ENCODE data around the gene TTC9C. TPM values are rescaled to one million over a fixed set of nuclear protein-coding genes. Genes with fewer than 3 reads are reported as not detected.
A peak's percentile ranks its signal among the peaks of the same experiment; 100 is the strongest.

The TTC9C gene
- total RNA-seq, 1 experiment from 2014 or later = 48.7 TPM

DNA sequence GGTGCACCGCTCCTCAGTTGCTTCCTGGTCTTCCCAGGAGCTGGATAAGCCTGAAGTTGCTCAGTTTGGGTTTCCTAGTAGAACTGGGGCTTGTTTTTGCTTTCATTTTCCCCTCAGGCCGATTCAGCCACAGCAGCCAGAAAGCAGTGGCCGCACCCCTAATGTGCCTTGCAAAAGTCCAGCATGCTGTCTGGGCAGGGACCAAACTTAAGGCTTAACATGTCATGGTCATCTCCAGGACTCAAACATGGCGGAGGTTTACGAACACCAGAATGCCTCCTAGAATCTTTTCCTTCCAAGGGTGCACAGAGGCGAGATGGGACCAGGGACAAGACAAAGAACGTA lies 18.3 kb upstream of the TTC9C start (continued):
- TF ChIP-seq, protein P1, sequence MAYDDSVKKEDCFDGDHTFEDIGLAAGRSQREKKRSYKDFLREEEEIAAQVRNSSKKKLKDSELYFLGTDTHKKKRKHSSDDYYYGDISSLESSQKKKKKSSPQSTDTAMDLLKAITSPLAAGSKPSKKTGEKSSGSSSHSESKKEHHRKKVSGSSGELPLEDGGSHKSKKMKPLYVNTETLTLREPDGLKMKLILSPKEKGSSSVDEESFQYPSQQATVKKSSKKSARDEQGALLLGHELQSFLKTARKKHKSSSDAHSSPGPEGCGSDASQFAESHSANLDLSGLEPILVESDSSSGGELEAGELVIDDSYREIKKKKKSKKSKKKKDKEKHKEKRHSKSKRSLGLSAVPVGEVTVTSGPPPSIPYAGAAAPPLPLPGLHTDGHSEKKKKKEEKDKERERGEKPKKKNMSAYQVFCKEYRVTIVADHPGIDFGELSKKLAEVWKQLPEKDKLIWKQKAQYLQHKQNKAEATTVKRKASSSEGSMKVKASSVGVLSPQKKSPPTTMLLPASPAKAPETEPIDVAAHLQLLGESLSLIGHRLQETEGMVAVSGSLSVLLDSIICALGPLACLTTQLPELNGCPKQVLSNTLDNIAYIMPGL (CRISPR knock-in tag; IDR thresholded peaks at IDR 0.05) = 0 out of 2 replicates have a peak, but pooled peaks have one; percentile 26
- no peak for TF ChIP-seq SP1 (CRISPR knock-in tag; conservative IDR thresholded peaks at IDR 0.05)

DNA sequence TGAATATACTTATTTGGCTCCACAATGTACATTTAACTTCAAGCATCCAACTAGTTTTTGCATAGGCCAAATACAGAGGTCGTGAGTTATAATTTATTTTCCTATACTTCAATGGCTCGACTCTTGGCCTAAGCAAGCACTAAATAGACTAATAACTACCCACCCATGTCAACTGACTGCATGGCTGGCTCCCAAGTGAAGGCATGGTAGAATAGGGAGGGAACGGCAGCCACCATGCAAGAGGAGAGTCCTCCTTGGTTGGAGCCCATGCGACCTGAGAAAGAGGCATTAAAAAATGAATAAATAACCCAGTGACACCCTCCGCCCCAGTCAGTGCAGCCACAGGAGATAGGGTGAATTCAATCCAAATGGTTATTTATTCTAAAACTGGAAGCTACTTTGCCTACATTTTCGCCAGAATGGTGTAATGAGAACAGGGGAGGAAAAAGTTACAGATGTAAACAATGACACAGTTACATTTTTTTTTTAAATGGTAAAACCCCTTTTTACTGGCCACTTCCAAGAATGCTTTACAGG lies 15.9 kb upstream of the TTC9C start:
- peak overlapping the region; percentile 23; the same call in 1 of the 2 replicates for H3K27ac Mint-ChIP-seq
- ATAC-seq = no peak
- H3K4me1 Mint-ChIP-seq = peaks cover 48% of the 10 kb centered on the region
- peaks cover 60% of the 10 kb centered on the region for H3K36me3 Mint-ChIP-seq
- ChIA-PET POLR2A (no interaction called here), CTCF (no interaction called here)
- H3K27me3 Mint-ChIP-seq (ENCODE audit: low read depth) = no peaks in the 10 kb centered on the region
- no peaks in the 10 kb centered on the region for H3K9me3 Mint-ChIP-seq
- no peak for DNase-seq (ENCODE audit: low spot score)
- no peak overlapping the region for H3K4me3 Mint-ChIP-seq
- TF ChIP-seq TP53 (CRISPR knock-in tag; IDR thresholded peaks at IDR 0.05) (no peak), MYBL2 (CRISPR knock-in tag; IDR thresholded peaks at IDR 0.05) (no peak), OVOL2 (CRISPR knock-in tag; IDR thresholded peaks at IDR 0.05; ENCODE audit: borderline replicate concordance) (no peak), ZNF263 (CRISPR knock-in tag; IDR thresholded peaks at IDR 0.05; ENCODE audit: low read depth) (no peak), GABPB1 (CRISPR knock-in tag; IDR thresholded peaks at IDR 0.05) (no peak), ESRRA (CRISPR knock-in tag; IDR thresholded peaks at IDR 0.05; ENCODE audit: borderline replicate concordance) (no peak), ZNF416 (CRISPR knock-in tag; IDR thresholded peaks at IDR 0.05) (no peak)
- TF ChIP-seq, protein P2, sequence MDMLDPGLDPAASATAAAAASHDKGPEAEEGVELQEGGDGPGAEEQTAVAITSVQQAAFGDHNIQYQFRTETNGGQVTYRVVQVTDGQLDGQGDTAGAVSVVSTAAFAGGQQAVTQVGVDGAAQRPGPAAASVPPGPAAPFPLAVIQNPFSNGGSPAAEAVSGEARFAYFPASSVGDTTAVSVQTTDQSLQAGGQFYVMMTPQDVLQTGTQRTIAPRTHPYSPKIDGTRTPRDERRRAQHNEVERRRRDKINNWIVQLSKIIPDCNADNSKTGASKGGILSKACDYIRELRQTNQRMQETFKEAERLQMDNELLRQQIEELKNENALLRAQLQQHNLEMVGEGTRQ (CRISPR knock-in tag; IDR thresholded peaks at IDR 0.05) = no peak
- TF ChIP-seq, protein P3, sequence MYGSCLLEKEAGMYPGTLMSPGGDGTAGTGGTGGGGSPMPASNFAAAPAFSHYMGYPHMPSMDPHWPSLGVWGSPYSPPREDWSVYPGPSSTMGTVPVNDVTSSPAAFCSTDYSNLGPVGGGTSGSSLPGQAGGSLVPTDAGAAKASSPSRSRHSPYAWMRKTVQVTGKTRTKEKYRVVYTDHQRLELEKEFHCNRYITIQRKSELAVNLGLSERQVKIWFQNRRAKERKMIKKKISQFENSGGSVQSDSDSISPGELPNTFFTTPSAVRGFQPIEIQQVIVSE (CRISPR knock-in tag; IDR thresholded peaks at IDR 0.05; ENCODE audit: borderline replicate concordance) = no peak
- TF ChIP-seq, protein P4, sequence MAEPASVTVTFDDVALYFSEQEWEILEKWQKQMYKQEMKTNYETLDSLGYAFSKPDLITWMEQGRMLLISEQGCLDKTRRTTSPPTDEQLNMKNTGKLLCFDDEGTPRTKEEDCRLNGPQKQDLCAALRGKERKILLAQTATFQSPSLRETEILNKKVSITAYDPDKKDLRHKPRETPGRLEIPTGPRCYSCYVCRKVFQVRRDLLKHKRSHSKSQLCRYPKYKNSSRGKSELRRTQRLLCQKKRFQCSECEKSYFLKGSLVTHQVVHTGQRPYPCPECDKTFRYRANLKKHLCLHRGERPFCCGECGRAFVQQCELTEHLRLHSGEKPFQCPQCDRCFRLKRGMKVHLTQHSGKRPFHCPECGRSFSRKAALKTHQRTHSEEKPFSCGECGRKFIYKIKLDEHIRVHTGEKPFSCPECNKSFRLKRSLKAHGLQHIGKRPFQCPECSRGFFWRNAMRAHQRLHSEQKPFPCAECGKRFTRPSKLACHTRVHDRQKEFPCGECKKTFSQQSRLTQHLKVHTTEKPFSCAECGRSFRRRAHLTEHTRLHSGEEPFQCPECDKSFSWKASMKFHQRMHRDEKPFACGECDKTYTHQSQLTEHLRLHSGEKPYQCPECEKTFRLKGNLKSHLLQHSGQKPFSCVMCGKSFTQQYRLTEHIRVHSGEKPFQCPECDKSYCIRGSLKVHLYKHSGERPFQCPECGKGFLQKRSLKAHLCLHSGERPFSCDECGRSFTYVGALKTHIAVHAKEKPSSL (CRISPR knock-in tag; conservative IDR thresholded peaks at IDR 0.05) = no peak
- TF ChIP-seq, protein P5, sequence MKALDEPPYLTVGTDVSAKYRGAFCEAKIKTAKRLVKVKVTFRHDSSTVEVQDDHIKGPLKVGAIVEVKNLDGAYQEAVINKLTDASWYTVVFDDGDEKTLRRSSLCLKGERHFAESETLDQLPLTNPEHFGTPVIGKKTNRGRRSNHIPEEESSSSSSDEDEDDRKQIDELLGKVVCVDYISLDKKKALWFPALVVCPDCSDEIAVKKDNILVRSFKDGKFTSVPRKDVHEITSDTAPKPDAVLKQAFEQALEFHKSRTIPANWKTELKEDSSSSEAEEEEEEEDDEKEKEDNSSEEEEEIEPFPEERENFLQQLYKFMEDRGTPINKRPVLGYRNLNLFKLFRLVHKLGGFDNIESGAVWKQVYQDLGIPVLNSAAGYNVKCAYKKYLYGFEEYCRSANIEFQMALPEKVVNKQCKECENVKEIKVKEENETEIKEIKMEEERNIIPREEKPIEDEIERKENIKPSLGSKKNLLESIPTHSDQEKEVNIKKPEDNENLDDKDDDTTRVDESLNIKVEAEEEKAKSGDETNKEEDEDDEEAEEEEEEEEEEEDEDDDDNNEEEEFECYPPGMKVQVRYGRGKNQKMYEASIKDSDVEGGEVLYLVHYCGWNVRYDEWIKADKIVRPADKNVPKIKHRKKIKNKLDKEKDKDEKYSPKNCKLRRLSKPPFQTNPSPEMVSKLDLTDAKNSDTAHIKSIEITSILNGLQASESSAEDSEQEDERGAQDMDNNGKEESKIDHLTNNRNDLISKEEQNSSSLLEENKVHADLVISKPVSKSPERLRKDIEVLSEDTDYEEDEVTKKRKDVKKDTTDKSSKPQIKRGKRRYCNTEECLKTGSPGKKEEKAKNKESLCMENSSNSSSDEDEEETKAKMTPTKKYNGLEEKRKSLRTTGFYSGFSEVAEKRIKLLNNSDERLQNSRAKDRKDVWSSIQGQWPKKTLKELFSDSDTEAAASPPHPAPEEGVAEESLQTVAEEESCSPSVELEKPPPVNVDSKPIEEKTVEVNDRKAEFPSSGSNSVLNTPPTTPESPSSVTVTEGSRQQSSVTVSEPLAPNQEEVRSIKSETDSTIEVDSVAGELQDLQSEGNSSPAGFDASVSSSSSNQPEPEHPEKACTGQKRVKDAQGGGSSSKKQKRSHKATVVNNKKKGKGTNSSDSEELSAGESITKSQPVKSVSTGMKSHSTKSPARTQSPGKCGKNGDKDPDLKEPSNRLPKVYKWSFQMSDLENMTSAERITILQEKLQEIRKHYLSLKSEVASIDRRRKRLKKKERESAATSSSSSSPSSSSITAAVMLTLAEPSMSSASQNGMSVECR (CRISPR knock-in tag; IDR thresholded peaks at IDR 0.05; ENCODE audit: borderline replicate concordance) = no peak
- TF ChIP-seq, protein P6, sequence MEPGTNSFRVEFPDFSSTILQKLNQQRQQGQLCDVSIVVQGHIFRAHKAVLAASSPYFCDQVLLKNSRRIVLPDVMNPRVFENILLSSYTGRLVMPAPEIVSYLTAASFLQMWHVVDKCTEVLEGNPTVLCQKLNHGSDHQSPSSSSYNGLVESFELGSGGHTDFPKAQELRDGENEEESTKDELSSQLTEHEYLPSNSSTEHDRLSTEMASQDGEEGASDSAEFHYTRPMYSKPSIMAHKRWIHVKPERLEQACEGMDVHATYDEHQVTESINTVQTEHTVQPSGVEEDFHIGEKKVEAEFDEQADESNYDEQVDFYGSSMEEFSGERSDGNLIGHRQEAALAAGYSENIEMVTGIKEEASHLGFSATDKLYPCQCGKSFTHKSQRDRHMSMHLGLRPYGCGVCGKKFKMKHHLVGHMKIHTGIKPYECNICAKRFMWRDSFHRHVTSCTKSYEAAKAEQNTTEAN (CRISPR knock-in tag; IDR thresholded peaks at IDR 0.05) = no peak
- TF ChIP-seq, protein P7, sequence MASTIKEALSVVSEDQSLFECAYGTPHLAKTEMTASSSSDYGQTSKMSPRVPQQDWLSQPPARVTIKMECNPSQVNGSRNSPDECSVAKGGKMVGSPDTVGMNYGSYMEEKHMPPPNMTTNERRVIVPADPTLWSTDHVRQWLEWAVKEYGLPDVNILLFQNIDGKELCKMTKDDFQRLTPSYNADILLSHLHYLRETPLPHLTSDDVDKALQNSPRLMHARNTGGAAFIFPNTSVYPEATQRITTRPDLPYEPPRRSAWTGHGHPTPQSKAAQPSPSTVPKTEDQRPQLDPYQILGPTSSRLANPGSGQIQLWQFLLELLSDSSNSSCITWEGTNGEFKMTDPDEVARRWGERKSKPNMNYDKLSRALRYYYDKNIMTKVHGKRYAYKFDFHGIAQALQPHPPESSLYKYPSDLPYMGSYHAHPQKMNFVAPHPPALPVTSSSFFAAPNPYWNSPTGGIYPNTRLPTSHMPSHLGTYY (CRISPR knock-in tag; IDR thresholded peaks at IDR 0.05) = no peak
- TF ChIP-seq, protein P8, sequence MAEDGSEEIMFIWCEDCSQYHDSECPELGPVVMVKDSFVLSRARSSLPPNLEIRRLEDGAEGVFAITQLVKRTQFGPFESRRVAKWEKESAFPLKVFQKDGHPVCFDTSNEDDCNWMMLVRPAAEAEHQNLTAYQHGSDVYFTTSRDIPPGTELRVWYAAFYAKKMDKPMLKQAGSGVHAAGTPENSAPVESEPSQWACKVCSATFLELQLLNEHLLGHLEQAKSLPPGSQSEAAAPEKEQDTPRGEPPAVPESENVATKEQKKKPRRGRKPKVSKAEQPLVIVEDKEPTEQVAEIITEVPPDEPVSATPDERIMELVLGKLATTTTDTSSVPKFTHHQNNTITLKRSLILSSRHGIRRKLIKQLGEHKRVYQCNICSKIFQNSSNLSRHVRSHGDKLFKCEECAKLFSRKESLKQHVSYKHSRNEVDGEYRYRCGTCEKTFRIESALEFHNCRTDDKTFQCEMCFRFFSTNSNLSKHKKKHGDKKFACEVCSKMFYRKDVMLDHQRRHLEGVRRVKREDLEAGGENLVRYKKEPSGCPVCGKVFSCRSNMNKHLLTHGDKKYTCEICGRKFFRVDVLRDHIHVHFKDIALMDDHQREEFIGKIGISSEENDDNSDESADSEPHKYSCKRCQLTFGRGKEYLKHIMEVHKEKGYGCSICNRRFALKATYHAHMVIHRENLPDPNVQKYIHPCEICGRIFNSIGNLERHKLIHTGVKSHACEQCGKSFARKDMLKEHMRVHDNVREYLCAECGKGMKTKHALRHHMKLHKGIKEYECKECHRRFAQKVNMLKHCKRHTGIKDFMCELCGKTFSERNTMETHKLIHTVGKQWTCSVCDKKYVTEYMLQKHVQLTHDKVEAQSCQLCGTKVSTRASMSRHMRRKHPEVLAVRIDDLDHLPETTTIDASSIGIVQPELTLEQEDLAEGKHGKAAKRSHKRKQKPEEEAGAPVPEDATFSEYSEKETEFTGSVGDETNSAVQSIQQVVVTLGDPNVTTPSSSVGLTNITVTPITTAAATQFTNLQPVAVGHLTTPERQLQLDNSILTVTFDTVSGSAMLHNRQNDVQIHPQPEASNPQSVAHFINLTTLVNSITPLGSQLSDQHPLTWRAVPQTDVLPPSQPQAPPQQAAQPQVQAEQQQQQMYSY (CRISPR knock-in tag; IDR thresholded peaks at IDR 0.05) = no peak
- TF ChIP-seq, protein P9, sequence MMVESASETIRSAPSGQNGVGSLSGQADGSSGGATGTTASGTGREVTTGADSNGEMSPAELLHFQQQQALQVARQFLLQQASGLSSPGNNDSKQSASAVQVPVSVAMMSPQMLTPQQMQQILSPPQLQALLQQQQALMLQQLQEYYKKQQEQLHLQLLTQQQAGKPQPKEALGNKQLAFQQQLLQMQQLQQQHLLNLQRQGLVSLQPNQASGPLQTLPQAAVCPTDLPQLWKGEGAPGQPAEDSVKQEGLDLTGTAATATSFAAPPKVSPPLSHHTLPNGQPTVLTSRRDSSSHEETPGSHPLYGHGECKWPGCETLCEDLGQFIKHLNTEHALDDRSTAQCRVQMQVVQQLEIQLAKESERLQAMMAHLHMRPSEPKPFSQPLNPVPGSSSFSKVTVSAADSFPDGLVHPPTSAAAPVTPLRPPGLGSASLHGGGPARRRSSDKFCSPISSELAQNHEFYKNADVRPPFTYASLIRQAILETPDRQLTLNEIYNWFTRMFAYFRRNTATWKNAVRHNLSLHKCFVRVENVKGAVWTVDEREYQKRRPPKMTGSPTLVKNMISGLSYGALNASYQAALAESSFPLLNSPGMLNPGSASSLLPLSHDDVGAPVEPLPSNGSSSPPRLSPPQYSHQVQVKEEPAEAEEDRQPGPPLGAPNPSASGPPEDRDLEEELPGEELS (CRISPR knock-in tag; IDR thresholded peaks at IDR 0.05) = no peak
